UCSD-AML1 (cell line): Measurements from ENCODE around the gene CISTR.

Source experiments
- DNase-seq: peaks from one replicate; lab custom pipeline; 2025; ENCODE audit not compliant: unreplicated experiment; lab: John Stamatoyannopoulos, UW

The CISTR gene

DNA sequence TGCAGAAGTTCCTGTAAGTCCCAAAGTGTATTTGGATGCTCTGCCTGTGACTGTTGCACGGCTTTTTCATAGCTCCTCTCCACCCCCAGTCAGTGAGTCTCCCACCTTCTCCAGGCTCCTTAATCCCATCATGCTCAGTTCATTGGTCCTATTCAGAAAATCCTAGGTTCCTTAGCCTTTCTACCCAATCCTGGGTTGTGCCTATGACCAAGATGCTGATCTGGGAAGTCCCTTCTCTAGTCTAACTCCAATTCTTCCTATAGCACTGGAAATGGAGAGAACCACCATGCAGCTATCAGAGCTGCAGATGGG is 7.7 kb downstream of the CISTR start:
- DNase-seq: no peak

DNA sequence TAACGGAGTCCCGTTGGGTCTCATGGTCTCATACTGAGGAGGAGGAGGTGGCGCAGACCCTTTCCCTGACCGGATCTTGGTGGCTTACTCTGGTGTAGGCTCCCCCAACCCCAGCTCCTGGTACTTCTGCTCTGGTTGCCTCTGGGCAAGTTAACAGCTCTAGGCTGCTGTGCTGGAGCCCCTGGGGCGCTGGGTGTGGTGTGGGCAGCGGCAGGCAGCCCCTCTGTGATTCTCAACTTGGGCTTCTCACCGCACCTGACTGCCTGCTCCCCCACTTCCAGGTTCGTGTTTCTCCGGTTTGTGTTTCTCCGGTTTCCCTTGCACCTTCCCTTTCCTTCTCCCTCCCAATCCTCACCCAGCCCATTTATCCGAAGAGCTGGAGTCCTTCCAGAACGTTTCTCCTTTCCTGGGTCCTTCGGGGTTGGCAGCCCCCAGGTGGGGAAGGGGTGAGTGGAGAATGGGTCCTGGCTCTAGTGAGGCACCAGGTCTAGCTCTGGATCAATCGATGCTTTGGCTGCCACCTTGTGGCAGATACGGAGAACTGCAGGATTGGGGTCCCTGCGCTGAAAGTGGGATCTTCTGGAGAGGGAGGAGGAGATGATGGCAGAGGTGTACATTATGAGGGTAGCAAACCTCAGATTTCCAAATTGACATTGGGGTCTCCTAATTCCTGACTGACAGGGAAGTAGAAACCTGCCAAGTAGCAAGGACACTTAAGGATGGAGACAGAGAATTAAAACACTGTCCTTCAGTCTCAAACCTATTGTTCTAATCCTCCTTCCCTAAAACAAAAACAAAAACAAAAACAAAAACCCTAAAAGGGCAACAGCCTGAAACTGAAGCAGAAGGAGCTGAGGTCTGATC is 8.3 kb downstream of the CISTR start:
- peak; percentile 51 for DNase-seq

DNA sequence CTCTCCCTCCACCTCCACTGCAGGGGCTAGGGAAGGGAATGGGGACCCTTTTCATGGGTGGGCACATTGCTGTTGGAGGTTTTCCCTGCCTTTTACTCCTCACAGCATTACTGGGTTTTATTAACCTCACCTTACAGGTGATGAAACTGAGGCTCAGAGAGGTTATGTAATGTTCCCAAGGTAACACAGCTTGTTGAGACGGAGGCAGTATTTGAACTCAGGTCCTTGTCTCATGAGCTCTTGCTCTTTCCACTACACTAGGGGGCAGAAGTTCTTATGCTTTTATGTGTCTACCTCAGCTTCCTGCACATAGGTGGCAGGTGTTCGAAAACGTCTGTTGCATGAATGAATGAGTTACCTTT is 11.7 kb downstream of the CISTR start:
- DNase-seq: no peak

DNA sequence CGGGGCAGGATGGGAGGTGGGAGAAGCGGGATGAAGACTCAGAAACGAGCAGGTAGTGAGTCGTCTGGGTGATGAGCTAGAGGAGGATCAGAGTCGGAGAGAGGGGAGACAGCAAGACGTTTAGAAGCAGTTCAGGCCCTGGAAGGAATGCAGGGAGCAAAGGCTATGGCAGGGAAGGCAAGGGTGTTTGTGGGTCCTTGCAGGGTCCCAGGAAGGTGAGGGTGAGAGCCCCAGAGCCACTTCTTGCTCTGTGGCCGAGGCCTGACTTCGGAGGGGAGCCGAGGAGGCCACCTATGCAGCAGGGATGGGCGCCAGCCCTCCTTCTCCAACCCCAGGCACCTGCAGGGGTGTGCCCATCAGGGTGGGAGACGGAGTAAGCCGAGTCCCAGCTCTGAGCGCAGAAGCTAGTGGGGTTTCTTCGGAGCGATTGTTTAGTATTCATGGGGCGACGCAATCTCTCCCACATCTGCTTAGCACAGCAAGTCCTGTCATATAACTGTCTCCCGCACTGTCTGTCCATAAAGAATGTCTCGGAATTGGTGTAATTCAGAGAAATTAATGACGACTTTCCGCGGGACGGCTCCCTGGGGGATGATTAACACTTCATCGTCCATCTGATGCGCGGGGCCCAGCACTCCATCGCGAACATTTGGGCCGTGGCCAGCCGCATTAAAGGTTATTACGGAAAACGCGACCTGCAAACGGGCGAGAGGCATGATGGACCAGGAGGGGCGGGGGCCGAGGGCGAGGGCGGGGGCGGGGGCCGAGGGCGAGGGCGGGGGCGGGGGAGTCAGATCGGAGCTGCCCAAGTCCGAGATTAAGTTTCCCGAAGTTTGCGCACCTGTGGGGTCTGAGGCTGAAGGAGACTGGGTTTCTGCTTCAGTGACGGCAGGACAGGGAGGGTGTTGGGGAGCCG is 12.3 kb downstream of the CISTR start:
- no peak for DNase-seq

DNA sequence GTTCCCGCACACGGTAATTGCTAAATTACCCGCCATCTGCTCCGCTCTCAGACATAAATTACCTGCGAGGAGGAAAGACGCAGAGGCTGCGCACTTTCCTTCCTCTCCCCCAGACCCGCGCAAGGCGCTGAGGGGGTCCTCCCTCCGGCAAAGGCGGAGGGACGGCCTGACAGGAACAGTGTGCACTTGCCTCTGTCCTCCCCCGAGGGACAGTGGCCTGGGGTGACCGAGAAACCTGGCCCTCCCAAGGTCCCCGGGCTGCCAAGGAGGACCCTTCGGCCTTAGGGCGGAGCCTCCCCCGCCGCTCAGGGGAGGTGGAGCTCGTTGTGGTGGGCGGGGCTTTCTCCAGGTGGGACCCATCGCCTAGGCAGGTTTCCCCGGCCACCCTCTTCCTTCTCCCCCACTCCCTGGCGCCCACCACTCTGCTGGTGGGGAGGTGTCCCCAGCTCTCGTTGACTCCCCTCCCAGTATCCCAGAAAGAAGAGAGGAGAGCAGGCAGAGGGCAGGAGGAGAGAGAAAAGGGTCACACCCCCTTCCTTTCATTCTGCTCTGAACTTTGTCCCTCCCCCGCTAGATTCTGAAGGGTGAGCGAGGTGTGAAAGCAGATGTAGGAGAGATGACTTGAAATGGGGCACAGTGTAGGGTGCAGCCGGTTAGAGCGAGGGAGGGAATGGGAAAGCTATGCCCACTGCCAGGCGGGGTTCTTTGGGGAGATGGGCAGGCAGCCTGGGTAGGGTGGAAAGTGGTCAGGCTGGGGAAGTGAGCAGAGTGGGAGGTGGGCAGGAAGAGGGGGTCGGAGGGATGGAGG is 13.2 kb downstream of the CISTR start:
- no peak for DNase-seq

DNA sequence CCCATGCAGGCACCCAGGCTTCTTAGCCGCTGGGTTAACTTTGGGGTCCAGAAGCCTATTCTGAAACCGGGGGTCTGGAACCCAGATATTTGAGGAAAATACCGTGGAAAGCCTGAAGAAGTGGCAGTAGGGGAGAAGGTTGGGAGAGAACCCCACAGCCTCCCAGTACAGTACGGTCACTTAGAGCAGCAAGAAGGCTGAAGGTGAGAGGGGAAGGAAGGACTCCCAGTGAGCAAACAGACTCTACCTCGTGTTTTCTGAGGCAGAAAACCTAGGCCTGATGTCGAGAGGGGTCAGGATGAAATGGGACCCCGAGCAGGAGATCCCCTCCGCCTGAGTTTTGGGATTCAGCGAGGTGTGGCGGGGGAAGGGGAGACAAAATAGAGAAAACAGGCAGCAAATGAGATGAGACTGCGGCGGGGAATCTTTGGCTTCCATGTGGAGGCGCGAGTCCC is 13.8 kb downstream of the CISTR start:
- DNase-seq: no peak

DNA sequence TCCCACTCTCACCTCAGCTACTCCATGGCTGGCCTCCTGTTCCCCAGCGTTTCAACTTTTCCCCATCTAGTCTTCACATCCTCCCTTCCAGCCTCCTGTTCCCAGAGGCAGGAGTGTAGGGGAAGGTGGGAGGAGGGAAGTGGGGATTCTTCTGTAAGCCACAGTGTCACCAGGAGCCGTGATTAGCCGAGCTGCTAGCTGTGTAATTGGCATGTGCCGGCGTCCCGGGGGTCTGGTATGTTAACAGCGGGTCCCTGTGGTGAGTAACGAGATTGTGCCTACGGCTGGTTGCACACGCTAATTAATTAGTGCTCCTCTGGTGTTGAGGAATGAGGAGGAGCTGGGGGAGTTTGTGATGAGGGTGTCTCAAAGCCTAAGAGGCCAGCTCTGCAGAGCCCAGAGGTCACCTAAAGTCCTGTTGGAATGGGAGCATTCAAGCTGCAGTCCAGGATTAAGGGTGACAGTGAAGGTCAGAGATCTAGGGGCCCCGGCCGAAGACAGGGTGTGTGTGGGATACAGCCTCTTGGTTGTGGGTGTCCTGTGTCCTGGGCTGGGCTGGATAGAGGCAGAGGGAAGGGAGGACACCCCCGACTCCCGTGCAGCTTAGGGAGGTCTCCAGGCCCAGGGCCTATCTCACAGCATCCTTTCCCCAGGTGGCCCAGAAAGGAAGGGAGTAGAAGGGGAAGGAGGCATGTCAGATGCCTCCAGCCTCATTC is 14.5 kb downstream of the CISTR start:
- DNase-seq: no peak

DNA sequence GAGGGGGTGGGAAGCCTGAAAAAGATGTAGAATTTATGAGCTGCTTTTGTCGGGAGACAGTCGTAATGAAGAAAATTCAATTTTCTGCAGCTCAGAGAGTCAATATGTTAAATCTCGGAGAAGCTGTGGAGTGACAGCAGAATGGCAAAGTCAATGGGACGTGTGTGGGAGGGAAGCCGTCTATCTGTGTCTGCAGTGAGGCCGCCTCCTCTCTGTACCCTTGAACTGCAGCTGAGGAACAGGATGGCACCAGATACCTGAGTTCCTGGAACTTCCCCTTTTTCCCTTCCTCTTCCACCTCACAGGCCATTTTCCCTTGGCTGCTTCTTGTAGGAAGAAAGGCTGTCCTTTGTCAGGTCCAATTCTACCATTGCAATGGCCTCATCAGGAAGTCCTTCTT is 15.2 kb downstream of the CISTR start:
- no peak for DNase-seq

DNA sequence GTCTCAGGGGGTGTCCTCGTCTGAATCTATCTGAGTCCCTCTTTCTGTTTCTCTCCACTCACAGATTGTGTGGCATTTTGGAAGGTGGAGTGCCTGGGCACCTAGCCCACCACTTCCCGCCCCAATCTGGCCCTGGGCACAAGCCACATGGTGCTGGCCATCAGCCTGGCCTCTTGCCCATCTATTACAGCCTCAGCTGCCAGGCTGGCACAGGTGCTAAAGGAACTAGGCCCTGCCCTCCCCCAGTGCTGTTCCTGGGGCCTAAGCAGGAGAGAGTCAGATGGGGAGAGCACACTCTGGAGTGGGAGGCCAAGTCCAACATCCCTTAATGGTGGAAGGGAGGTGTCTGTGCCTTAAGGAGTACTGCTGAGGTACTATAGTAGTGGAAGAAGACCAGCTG is 16.2 kb downstream of the CISTR start:
- no peak for DNase-seq

DNA sequence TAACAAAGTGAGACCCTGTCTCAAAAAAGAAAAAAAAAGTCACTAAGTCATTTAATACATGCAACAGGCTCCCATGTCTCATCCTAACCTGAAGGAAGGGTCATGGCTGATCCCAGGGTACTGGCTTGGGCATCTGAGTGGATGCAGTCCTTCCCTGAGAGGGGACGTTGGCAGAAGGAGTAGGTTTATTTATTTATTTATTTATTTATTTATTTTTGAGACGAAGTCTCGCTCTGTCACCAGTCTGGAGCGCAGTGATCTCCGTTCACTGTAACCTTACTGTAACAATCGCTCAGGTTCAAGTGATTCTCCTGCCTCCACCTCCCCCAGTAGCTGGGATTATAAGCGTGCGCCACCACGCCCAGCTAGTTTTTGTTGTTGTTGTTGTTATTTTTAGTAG is 17.4 kb downstream of the CISTR start:
- DNase-seq: no peak

DNA sequence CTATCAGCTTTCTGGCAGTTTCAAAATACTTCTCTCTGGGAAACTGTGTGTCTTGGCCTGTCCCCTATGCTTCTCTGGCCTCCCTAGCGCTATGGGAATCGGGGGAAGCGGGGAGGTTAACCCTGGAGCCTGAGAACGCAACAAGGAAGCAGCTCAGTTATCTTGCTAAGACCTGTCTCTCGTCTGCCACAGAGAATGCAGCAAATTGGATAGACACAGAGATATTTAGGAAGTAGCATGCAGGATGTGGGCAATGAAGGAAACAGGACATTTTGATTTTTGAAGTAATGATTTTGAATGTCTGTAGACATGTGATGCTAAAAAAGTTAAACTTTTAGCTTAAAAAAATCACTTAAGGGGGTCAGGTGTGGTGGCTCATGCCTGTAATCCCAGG is 18.0 kb downstream of the CISTR start:
- peak; percentile 22 for DNase-seq

DNA sequence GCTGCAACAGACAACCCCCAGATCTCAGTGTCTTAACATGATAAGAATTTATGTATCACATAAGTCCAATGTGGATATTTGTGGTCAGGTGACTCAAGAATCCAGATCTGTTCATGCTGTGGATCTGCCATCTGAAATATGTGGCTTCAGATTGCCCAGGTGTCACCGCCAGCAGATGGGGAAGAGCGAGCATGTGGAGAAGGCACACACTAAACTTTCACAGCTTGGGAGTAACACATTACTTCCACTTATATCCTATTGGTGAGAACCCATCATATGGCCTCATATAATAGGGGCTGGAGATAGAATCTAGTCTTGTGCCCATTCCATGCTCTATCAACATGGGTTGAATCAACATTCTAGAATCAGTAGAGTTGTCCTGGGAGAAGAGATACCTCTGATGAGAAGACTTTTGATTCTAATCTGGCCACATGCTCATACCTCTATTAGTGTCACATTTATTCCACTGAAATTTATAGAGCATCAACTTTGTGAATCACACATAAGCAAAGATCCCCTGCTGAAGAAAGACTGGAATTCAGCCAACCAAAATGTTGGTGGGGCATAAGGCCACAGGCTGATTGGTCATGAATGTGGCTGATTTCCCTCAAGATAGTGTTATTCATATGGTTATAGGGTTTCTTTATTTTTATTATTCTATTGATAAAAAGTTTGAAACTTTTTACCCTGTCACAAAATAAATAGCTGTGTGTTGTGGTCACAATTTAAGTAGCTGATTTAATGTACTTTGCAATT is 18.6 kb downstream of the CISTR start:
- DNase-seq: no peak

DNA sequence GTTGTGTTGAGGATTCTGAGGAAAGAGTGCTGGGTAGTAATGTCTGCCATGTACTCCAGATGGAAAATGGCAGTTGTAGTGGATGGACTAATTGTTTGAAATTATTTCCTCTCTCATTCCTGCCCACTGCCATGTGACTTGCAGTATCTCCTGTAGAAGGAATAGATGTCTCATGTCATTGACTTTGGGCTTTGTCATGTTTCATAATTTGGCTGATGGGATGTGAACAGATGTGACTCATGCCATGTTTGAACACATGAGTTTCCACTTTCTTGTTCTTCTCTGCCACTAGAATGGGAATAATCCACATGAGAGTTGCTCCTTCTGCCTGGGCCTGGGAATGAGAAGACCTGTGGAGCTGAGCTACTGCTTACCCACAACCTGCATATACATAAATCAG is 22.1 kb downstream of the CISTR start:
- DNase-seq: no peak

DNA sequence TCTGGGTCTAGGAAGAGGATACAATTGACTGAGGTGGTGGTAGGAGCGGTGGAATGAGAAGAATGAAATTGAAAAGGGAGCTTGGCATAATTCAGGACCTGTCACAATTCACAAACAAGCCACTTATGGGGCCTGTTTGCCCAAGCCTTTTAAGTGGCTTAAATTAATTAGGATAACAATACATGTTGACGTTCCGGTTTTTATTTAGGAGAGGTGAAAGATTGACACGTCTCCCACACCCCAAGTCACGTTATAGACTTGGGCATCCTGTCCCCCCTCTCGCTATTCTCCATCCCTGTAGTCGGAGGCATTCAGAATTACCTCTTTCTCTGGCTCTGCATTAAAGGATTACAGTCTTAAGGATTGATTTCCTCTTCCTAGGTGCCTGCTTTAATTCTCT is 23.6 kb downstream of the CISTR start:
- no peak for DNase-seq

DNA sequence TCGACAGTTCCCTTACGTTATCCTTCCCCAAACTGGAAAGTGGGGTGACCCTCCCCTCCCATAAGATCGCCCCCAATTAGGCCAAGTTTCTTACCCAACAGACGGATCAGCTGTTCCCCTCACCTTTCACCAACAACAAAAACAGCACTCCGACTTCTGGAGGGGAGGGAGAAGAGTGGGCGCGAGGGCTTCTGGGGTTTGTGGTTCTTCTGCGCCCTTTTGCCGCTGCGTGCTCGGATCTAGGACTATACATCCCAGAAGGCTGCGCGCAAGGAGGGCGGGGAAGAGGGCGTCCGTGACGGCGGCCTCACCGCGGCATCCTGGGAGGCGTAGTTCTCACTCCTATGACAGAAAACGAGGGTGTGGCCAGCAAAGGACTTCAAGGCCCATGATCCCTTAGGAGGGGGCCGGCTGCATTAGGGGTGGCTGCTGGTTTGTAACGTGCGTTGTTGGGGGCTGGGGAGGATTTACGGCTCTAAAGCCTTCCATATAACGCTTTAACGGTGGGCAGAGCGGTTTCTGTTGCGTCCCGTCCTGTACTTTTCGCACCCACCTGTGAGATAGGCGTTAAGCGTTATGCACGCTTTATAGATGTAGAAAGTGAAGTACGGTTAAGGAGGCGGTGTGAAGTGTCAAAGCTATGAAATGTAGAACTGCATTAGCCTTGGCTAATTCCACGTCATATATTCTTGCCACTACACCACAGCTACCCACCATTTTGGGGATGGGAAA is 24.3 kb downstream of the CISTR start, which contains the start of gene CALCOCO1:
CALCOCO1 (minus strand) TSS at position 143 of the 732 bp plus-strand sequence. CDS start 2,210 bp downstream, outside the sequence.
- peak; percentile 96 for DNase-seq

DNA sequence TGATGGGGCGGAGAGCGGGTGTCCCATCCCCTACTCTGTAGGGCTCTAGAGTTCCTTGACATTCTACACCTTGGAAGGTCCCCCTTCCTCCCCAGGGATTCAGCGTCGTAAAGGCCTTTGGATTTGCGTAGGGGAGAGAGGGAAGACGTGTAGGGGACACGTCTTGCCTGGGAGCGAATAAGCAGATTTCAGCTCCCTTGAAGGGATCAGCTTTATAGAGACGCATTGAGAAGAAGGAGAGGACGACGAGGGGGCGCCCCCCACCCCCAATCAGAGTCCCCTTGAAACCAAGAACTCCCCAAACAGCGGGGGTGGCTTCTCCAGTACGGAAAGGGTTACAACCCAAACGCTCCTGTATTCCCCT is 24.9 kb downstream of the CISTR start:
- DNase-seq: no peak

DNA sequence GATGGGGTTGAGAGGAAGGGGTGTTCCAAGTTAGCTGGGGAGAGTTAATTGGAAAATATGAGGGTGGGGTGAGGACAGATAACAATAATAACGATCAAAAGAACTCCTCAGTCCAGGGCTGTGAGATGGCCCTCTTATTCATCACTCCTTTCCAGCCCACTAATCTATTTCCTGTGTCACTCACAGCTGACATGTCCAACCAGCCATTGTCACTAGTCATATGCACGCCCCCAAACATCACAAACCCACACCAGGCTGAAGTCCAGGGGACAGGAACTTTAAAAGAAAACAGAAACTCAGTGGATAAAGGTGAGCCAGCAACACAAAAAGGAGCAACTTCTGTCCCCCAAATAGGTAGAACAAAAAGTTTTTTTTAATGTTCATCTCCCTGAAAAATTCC is 25.4 kb downstream of the CISTR start:
- DNase-seq: no peak

DNA sequence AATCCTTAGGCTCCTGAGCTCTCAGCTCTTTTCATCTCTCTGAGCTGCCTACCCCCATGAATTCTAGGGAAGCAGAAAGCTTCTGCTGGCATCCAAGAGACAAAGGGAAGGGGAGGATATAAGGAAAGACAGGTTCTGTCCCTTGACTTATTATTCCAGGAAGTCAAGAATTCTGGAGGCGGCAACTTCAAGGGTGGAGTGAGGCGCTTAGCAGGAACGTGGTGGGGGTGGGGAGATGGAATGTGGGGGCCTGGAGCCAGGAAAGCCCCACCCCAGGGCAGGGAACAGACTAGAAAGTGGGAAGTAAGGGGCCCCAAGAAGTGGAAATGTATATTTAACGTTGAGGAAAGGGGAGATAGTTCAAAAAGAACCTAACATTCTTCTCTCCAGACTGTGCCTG is 26.0 kb downstream of the CISTR start:
- DNase-seq: no peak

DNA sequence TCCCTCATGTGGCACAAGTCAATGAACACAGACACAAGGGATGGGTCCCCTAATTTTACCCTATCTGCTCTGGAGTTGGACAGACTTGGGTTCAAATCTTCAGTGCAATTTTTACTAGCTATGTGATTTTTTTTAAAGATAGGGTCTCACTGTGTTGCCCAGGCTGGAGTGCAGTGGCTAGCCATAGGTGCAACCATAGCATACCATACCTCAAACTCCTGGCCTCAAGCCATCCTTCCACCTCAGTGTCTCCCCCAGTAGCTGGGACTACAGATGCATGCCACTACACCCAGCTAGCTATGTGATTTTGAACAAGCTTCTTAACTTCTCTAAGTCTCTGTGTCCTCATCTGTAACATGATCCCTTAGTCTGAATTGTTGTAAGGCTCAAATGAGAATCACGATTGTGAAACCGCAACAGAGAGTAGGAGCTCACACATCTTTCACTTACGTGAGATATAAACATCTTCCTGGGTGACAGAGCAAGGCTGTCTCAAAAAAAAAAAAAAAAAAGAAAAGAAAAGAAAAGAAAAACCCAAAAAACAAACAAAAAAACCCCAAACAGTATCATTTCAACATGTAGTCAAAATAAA is 29.2 kb downstream of the CISTR start:
- no peak for DNase-seq
